HepG2 (cell line): ENCODE results near the gene NUSAP1.

Experiments
- BRCA1 ChIP-seq: sonication (generic); formaldehyde crosslinking; IDR thresholded peaks from 2 replicates; pipeline ENCODE4 v1.4.0; 2020; ENCODE audit warnings: missing genetic modification reagents
- EP300 ChIP-seq, 3 experiments: sonication (generic) in 1 of 3; formaldehyde crosslinking in 1 of 3; IDR thresholded peaks; 2 replicates each; pipeline versions ENCODE4 v1.5.1 to v1.6.1; 2011 to 2020; ENCODE audit warnings: low read depth in 2 of 3, low read length in 2 of 3, borderline replicate concordance in 1 of 3, improper control_type of control experiment in 1 of 3, mild to moderate bottlenecking in 1 of 3, missing genetic modification reagents in 1 of 3, moderate library complexity in 1 of 3
- ETV6 ChIP-seq: sonication (generic); formaldehyde crosslinking; conservative IDR thresholded peaks from 2 replicates; pipeline ENCODE4 v1.4.0; 2020; ENCODE audit warnings: missing genetic modification reagents
- JARID2 ChIP-seq: sonication (generic); formaldehyde crosslinking; IDR thresholded peaks from 2 replicates; pipeline ENCODE4 v1.8.1; 2023; ENCODE audit warnings: missing genetic modification reagents, inconsistent platforms; ENCODE audit not compliant: insufficient replicate concordance
- NFYB ChIP-seq: sonication (generic); formaldehyde crosslinking; IDR thresholded peaks from 2 replicates; pipeline ENCODE4 v1.4.0; 2020; ENCODE audit warnings: missing genetic modification reagents
- POLR2A ChIP-seq, 2 experiments: IDR thresholded peaks; 2 replicates each; pipeline ENCODE4 v1.6.1; 2011; ENCODE audit warnings: low read depth in 2 of 2, low read length in 2 of 2, mild to moderate bottlenecking in 1 of 2, moderate library complexity in 1 of 2; ENCODE audit not compliant: insufficient read depth in 1 of 2
- TCF12 ChIP-seq, 2 experiments: fragments of 450-650 bp in 1 of 2; sonication (generic) in 1 of 2; formaldehyde crosslinking in 1 of 2; IDR thresholded peaks; 2 replicates each; pipeline versions ENCODE4 v1.6.1 to v1.8.0; 2017 to 2022; ENCODE audit warnings: antibody characterized with exemption in 1 of 2, mild to moderate bottlenecking in 1 of 2, missing genetic modification reagents in 1 of 2, moderate library complexity in 1 of 2
- ZFX ChIP-seq: sonication (generic); formaldehyde crosslinking; IDR thresholded peaks from 2 replicates; pipeline ENCODE4 v1.4.0; 2020; ENCODE audit warnings: mild to moderate bottlenecking, low read depth, missing genetic modification reagents, moderate library complexity
- ZNF136 ChIP-seq: sonication (generic); formaldehyde crosslinking; IDR thresholded peaks from 2 replicates; pipeline ENCODE4 v1.8.1; 2022; ENCODE audit warnings: low read depth, mild to moderate bottlenecking, moderate library complexity, missing genetic modification reagents

DNA sequence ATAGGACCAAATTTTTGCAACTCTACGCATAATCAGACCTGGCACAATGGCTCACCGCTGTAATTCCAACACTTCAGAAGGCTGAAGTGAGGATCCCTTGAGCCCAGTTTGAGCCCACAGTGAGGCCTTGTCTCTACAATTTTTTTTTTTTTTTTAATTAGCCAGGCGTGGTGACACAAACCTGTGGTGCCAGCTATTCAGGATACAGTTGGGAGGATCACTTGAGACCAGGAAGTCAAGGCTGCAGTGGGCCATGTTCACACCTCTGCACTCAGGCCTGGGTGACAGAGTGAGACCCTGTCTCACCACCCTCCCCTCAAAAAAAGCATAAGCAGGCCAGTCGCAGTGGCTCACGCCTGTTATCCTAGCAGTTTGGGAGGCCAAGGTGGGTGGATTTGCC is 25.0 kb upstream of the NUSAP1 start:
- TF ChIP-seq ZFX (CRISPR knock-in tag) (no peak), JARID2 (CRISPR knock-in tag) (no peak), BRCA1 (CRISPR knock-in tag) (no peak), ZNF136 (CRISPR knock-in tag) (no peak), POLR2A (IDR thresholded peaks at IDR 0.05; ENCODE audit: insufficient read depth in 1 of 2, low read depth in 2 of 2, low read length in 2 of 2) (no peak), NFYB (no peak), EP300 (IDR thresholded peaks at IDR 0.05; ENCODE audit: low read depth in 2 of 2, low read length in 2 of 2) (no peak), EP300 (CRISPR knock-in tag; IDR thresholded peaks at IDR 0.05; ENCODE audit: borderline replicate concordance) (no peak), ETV6 (CRISPR knock-in tag) (no peak), TCF12 (IDR thresholded peaks at IDR 0.05) (no peak), TCF12 (CRISPR knock-in tag; IDR thresholded peaks at IDR 0.05) (no peak)
